Liver (tissue), 9 donors: ENCODE results near the gene CUX1. TPM values are rescaled to one million over a fixed set of nuclear protein-coding genes. Genes with fewer than 3 reads are reported as not detected.
"Not testable (repeated sequence)": the region's sequence is repeated elsewhere in the genome, so short reads cannot be mapped to it uniquely, and the experiment has no call there.

ENCODE experiments used
- DNase-seq: peaks from one replicate; pipeline ENCODE4 v3.0.0-alpha.2; 2017; ENCODE audit warnings: low spot score
- H3K27ac ChIP-seq, 2 donors: one replicate each; pipeline ENCODE4 v1.7.0; 2013; ENCODE audit warnings: inconsistent platforms in 2 of 2, low read length in 2 of 2, control low read depth in 1 of 2, low read depth in 1 of 2, mild to moderate bottlenecking in 1 of 2
- H3K27me3 ChIP-seq, 4 donors: one replicate each; pipeline versions ENCODE4 v1.6.1 to v1.7.0; 2013; ENCODE audit warnings: low read length in 3 of 4, inconsistent platforms in 1 of 4, mild to moderate bottlenecking in 1 of 4, moderate library complexity in 1 of 4; ENCODE audit not compliant: control insufficient read depth in 4 of 4, insufficient read depth in 4 of 4
- H3K36me3 ChIP-seq, 4 donors: one replicate each; pipeline versions ENCODE4 v1.6.1 to v1.7.0; 2013; ENCODE audit warnings: low read length in 3 of 4, mild to moderate bottlenecking in 3 of 4, low read depth in 1 of 4, moderate library complexity in 1 of 4; ENCODE audit not compliant: control insufficient read depth in 4 of 4, insufficient read depth in 3 of 4
- H3K4me1 ChIP-seq, 4 donors: one replicate each; pipeline versions ENCODE4 v1.6.1 to v1.7.0; 2013; ENCODE audit warnings: low read length in 3 of 4, mild to moderate bottlenecking in 3 of 4, moderate library complexity in 1 of 4; ENCODE audit not compliant: control insufficient read depth in 4 of 4, insufficient read depth in 4 of 4
- H3K4me3 ChIP-seq, 3 donors: one replicate each; pipeline versions ENCODE4 v1.6.1 to v1.7.0; 2013; ENCODE audit warnings: low read length in 3 of 3, control low read depth in 1 of 3, low read depth in 1 of 3, mild to moderate bottlenecking in 1 of 3
- H3K9ac ChIP-seq, 2 donors: one replicate each; pipeline ENCODE4 v1.7.0; 2013; ENCODE audit warnings: low read length in 2 of 2, mild to moderate bottlenecking in 2 of 2, moderate library complexity in 2 of 2, control low read depth in 1 of 2, low read depth in 1 of 2
- H3K9me3 ChIP-seq, 4 donors: one replicate each; pipeline versions ENCODE4 v1.6.1 to v1.7.0; 2013; ENCODE audit warnings: low read length in 3 of 4; ENCODE audit not compliant: control insufficient read depth in 4 of 4
- EGR1 ChIP-seq, 2 donors: IDR thresholded peaks; 2 replicates each; pipeline ENCODE4 v1.6.1; 2016 to 2018; ENCODE audit warnings: antibody characterized with exemption in 2 of 2, low read depth in 2 of 2
- FOXA1 ChIP-seq: IDR thresholded peaks from 2 replicates; pipeline ENCODE4 v1.6.1; 2016; ENCODE audit warnings: antibody characterized with exemption
- FOXA2 ChIP-seq: IDR thresholded peaks from 2 replicates; pipeline ENCODE4 v1.6.1; 2016; ENCODE audit warnings: antibody characterized with exemption
- HNF4A ChIP-seq, 2 donors: conservative IDR thresholded peaks; 2 replicates each; pipeline ENCODE4 v1.6.1; 2016; ENCODE audit warnings: antibody characterized with exemption in 2 of 2, mild to moderate bottlenecking in 2 of 2
- JUND ChIP-seq, 2 donors: IDR thresholded peaks; 2 replicates each; pipeline ENCODE4 v1.6.1; 2016; ENCODE audit warnings: antibody characterized with exemption in 2 of 2
- NR2F2 ChIP-seq: IDR thresholded peaks from 2 replicates; pipeline ENCODE4 v1.6.1; 2016; ENCODE audit warnings: antibody characterized with exemption
- RAD21 ChIP-seq, 2 donors: IDR thresholded peaks; 2 replicates each; pipeline ENCODE4 v1.6.1; 2016; ENCODE audit warnings: antibody characterized with exemption in 2 of 2, mild to moderate bottlenecking in 2 of 2
- RXRA ChIP-seq, 2 donors: IDR thresholded peaks; 2 replicates each; pipeline ENCODE4 v1.6.1; 2017 to 2018; ENCODE audit warnings: antibody characterized with exemption in 2 of 2, mild to moderate bottlenecking in 1 of 2
- SP1 ChIP-seq: IDR thresholded peaks from 2 replicates; pipeline ENCODE4 v1.6.1; 2018; ENCODE audit warnings: antibody characterized with exemption, mild to moderate bottlenecking
- TAF1 ChIP-seq: conservative IDR thresholded peaks from 2 replicates; pipeline ENCODE4 v1.6.1; 2016; ENCODE audit warnings: antibody characterized with exemption, mild to moderate bottlenecking
- YY1 ChIP-seq: IDR thresholded peaks from 2 replicates; pipeline ENCODE4 v1.6.1; 2016; ENCODE audit warnings: antibody characterized with exemption, mild to moderate bottlenecking
- WGBS: extraction: QIAGEN DNeasy Blood & Tissue Kit; methylation state at CpG from one replicate; pipeline ENCODE4 v1.1.7; 2013; 5-methylcytosine and 5-hydroxymethylcytosine counted together
- polyA plus RNA-seq, 2 donors: library from polyadenylated mRNA; stranded (reverse) in 1 of 2; unstranded in 1 of 2; fragments of 200-250 nt in 1 of 2; fragments of >200 nt in 1 of 2; fragmentation: Nextera tagmentation in 1 of 2; extraction: Ambion mirVana in 1 of 2; gene quantifications; one replicate each; pipeline versions ENCODE4 v1.2.1 to v1.2.3, GENCODE V29; 2013 to 2015
- total RNA-seq, 2 donors: library from RNA; depleted of rRNA; stranded (reverse); fragments of >200 nt; gene quantifications; one replicate each; pipeline ENCODE4 v1.2.3, GENCODE V29; 2014
- TF ChIP-seq, protein P1 (sequence below): fragments of 150-350 bp; IDR thresholded peaks from 2 replicates; pipeline ENCODE4 v1.5.1; 2017; ENCODE audit warnings: improper control_type of control experiment, low read depth, low read length; ENCODE audit not compliant: missing input control
- TF ChIP-seq, protein P2 (sequence below): IDR thresholded peaks from 2 replicates; pipeline ENCODE4 v1.6.1; 2016; ENCODE audit warnings: antibody characterized with exemption
- TF ChIP-seq, protein P3 (sequence below): IDR thresholded peaks from 2 replicates; pipeline ENCODE4 v1.6.1; 2016; ENCODE audit warnings: antibody characterized with exemption
- TF ChIP-seq, protein P4 (sequence below): IDR thresholded peaks from 2 replicates; pipeline ENCODE4 v1.6.1; 2016; ENCODE audit warnings: antibody characterized with exemption
- TF ChIP-seq, protein P5 (sequence below): IDR thresholded peaks from 2 replicates; pipeline ENCODE4 v1.6.1; 2016; ENCODE audit warnings: antibody characterized with exemption, mild to moderate bottlenecking
- donor health status: healthy.
- donor health status: healthy.
- donor health status: healthy.
- donor health status: healthy.
- donor health status: healthy.

The CUX1 gene
- total and polyA plus RNA-seq, 4 donors: 18.6 to 40.6 (median 21.4) TPM

DNA sequence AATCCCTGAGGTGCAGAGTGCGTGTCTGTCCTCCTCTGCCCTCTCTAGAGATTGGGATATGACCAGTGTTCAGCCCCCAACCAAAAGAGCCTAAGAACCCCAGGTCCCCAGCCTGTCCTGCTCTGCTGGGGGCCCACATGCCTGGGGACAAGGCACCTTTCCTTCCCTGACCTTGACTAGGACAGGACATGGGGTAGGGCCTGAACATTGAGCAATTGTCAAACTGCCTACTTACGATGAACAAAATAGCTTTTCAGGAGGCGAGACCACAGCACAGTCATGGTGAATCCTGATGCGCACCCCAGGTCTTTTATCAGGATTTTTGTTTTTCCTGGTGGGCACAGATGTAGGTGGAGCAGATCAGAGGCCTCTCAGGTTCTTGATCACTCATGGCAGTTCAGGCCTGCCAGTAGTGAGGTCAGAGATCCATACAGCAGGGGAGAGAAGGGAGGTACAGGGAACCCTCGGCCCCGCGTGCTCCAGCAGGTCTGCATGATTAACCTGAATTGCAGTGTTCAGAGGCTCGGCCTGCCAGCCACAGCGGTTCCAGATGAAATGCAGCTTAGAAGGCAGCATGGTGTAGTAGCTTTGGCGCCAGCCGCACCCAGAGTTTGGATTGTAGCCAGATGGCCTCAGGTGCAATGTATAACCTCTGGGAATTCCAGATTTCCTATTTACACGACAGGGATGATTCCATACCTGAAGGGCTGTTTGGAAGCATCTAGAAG, 191.3 kb downstream of the CUX1 start:
- Histone ChIP-seq H3K9me3 (no peaks in the 10 kb centered on the region), H3K27me3 (no peaks in the 10 kb centered on the region), H3K9ac (no peak overlapping the region), H3K4me1 (no peaks in the 10 kb centered on the region), H3K36me3 (no peaks in the 10 kb centered on the region), H3K27ac (no peak overlapping the region), H3K4me3 (no peak overlapping the region)
- WGBS: 90% methylated on average over 12 of the region's 12 CpGs
- DNase-seq: no peak
- TF ChIP-seq SP1 (no peak), HNF4A (conservative IDR thresholded peaks at IDR 0.05) (no peak)

DNA sequence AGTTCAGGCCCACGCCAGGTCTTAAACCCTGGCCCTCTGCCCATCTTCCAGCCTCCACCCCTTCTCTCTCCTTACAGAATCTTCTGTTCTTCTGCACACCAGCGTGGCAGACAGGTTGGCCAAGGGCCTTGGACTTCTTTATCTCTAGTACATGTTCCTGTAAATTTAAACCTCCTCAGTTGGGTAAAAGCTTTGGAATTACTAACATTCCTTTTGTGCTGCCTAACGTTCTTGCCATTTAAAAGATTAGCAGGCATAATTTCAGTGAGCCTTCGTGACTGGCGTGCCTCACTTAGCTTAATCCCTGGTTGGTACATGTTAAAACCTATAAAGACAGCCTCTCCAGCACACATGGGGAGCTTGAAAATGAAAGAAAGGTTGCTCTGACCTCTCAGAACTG, 192.2 kb downstream of the CUX1 start:
- H3K9me3 ChIP-seq: no peaks in the 10 kb centered on the region
- no peak overlapping the region for H3K9ac ChIP-seq
- H3K27me3 ChIP-seq: no peaks in the 10 kb centered on the region
- H3K36me3 ChIP-seq: no peaks in the 10 kb centered on the region
- WGBS: 92% methylated on average over 5 of the region's 5 CpGs
- DNase-seq: no peak
- H3K27ac ChIP-seq: no peak overlapping the region
- TF ChIP-seq, protein P1, sequence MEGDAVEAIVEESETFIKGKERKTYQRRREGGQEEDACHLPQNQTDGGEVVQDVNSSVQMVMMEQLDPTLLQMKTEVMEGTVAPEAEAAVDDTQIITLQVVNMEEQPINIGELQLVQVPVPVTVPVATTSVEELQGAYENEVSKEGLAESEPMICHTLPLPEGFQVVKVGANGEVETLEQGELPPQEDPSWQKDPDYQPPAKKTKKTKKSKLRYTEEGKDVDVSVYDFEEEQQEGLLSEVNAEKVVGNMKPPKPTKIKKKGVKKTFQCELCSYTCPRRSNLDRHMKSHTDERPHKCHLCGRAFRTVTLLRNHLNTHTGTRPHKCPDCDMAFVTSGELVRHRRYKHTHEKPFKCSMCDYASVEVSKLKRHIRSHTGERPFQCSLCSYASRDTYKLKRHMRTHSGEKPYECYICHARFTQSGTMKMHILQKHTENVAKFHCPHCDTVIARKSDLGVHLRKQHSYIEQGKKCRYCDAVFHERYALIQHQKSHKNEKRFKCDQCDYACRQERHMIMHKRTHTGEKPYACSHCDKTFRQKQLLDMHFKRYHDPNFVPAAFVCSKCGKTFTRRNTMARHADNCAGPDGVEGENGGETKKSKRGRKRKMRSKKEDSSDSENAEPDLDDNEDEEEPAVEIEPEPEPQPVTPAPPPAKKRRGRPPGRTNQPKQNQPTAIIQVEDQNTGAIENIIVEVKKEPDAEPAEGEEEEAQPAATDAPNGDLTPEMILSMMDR: no peak
- no peak for TF ChIP-seq YY1
- no peak for TF ChIP-seq NR2F2
- TF ChIP-seq EGR1 (IDR thresholded peaks at IDR 0.05; ENCODE audit: low read depth in 2 of 2): no peak
- TF ChIP-seq SP1: no peak
- no peak for TF ChIP-seq JUND (IDR thresholded peaks at IDR 0.05)
- no peak for TF ChIP-seq RAD21 (IDR thresholded peaks at IDR 0.05)
- TF ChIP-seq FOXA1: no peak
- TF ChIP-seq, protein P2, sequence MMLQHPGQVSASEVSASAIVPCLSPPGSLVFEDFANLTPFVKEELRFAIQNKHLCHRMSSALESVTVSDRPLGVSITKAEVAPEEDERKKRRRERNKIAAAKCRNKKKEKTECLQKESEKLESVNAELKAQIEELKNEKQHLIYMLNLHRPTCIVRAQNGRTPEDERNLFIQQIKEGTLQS: no peak
- TF ChIP-seq, protein P3, sequence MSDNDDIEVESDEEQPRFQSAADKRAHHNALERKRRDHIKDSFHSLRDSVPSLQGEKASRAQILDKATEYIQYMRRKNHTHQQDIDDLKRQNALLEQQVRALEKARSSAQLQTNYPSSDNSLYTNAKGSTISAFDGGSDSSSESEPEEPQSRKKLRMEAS: no peak
- TF ChIP-seq, protein P4, sequence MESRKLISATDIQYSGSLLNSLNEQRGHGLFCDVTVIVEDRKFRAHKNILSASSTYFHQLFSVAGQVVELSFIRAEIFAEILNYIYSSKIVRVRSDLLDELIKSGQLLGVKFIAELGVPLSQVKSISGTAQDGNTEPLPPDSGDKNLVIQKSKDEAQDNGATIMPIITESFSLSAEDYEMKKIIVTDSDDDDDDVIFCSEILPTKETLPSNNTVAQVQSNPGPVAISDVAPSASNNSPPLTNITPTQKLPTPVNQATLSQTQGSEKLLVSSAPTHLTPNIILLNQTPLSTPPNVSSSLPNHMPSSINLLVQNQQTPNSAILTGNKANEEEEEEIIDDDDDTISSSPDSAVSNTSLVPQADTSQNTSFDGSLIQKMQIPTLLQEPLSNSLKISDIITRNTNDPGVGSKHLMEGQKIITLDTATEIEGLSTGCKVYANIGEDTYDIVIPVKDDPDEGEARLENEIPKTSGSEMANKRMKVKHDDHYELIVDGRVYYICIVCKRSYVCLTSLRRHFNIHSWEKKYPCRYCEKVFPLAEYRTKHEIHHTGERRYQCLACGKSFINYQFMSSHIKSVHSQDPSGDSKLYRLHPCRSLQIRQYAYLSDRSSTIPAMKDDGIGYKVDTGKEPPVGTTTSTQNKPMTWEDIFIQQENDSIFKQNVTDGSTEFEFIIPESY: no peak
- TF ChIP-seq TAF1: no peak
- TF ChIP-seq, protein P5, sequence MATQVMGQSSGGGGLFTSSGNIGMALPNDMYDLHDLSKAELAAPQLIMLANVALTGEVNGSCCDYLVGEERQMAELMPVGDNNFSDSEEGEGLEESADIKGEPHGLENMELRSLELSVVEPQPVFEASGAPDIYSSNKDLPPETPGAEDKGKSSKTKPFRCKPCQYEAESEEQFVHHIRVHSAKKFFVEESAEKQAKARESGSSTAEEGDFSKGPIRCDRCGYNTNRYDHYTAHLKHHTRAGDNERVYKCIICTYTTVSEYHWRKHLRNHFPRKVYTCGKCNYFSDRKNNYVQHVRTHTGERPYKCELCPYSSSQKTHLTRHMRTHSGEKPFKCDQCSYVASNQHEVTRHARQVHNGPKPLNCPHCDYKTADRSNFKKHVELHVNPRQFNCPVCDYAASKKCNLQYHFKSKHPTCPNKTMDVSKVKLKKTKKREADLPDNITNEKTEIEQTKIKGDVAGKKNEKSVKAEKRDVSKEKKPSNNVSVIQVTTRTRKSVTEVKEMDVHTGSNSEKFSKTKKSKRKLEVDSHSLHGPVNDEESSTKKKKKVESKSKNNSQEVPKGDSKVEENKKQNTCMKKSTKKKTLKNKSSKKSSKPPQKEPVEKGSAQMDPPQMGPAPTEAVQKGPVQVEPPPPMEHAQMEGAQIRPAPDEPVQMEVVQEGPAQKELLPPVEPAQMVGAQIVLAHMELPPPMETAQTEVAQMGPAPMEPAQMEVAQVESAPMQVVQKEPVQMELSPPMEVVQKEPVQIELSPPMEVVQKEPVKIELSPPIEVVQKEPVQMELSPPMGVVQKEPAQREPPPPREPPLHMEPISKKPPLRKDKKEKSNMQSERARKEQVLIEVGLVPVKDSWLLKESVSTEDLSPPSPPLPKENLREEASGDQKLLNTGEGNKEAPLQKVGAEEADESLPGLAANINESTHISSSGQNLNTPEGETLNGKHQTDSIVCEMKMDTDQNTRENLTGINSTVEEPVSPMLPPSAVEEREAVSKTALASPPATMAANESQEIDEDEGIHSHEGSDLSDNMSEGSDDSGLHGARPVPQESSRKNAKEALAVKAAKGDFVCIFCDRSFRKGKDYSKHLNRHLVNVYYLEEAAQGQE: no peak
- TF ChIP-seq FOXA2: no peak
- TF ChIP-seq RXRA (IDR thresholded peaks at IDR 0.05): no peak
- H3K4me3 ChIP-seq: no peak overlapping the region
- H3K4me1 ChIP-seq: no peaks in the 10 kb centered on the region

DNA sequence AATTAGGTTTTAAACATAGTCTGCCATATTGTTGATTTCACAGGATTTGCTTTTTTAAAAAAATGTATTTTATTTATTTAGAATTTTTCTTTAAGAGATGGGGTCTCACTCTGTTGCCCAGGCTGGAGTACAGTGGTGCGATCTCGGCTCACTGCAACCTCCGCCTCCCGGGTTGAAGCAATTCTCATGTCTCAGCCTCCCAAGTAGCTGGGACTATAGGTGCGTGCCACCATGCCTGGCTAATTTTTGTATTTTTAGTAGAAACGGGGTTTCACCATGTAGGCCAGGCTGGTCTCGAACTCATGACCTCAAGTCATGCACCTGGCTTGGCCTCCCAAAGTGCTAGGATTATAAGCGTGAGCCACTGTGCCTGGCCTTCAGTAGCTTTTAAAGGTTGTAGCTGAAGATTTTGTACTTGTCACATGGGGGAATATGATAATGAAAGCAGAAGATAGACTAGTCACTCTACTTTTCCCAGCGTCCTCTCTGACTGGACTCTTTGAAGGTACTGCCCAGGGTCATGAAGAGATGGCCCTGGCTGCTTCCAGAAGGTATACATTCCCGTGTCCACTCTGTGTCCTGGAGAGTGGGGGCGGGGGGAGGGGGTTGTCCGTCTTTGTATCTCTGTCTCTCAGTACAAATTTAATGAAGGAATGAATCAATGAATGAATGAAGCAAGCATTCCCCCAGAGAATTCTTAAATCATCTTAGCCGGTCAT, 194.8 kb downstream of the CUX1 start:
- H3K27ac ChIP-seq, H3K4me1 ChIP-seq, H3K36me3 ChIP-seq, H3K9ac ChIP-seq, DNase-seq, H3K9me3 ChIP-seq, H3K27me3 ChIP-seq, H3K4me3 ChIP-seq: not testable (repeated sequence)
- WGBS: 95% methylated on average over 13 of the region's 13 CpGs
